Activated CD8-positive, alpha-beta memory T cell treated with anti-CD3 and anti-CD28 coated beads for 48 hours (primary cell): ENCODE data around the gene WDPCP.
"Not testable (repeated sequence)": the region's sequence is repeated elsewhere in the genome, so short reads cannot be mapped to it uniquely, and the experiment has no call there.

Source experiments
- DNase-seq, 3 experiments: peaks; one replicate each; pipeline ENCODE4 v3.0.0-alpha.2; 2020; ENCODE audit warnings: low read depth in 2 of 3, low spot score in 2 of 3

Gene WDPCP

GRCh38 chr2:63268946-63269345, 319.3 kb downstream of the WDPCP start:
- DNase-seq, result no peak

GRCh38 chr2:63261137-63261621, 327.1 kb downstream of the WDPCP start:
- DNase-seq, result no peak

GRCh38 chr2:63257473-63257872, 330.8 kb downstream of the WDPCP start:
- no peak for DNase-seq

- DNase-seq, result no peak
Measured at GRCh38 chr2:63249161-63249560, 339.1 kb downstream of the WDPCP start.

GRCh38 chr2:63242747-63243146, 345.5 kb downstream of the WDPCP start:
- no peak for DNase-seq

- DNase-seq, result no peak
Measured at GRCh38 chr2:63225964-63226686, 362.2 kb downstream of the WDPCP start.

- no peak for DNase-seq
Measured at GRCh38 chr2:63218800-63219526, 369.3 kb downstream of the WDPCP start.

- no peak for DNase-seq
Measured at GRCh38 chr2:63195310-63195709, 393.0 kb downstream of the WDPCP start.

- no peak for DNase-seq
Measured at GRCh38 chr2:63194175-63194574, 394.1 kb downstream of the WDPCP start.

- DNase-seq, result no peak
Measured at GRCh38 chr2:63192889-63193774, 395.1 kb downstream of the WDPCP start.

- no peak for DNase-seq
Measured at GRCh38 chr2:63192169-63192888, 395.9 kb downstream of the WDPCP start.

GRCh38 chr2:63189026-63189425, 399.3 kb downstream of the WDPCP start:
- no peak for DNase-seq

GRCh38 chr2:63186331-63186730, 401.9 kb downstream of the WDPCP start:
- no peak for DNase-seq

- no peak for DNase-seq
Measured at GRCh38 chr2:63163161-63163820, 425.0 kb downstream of the WDPCP start.

GRCh38 chr2:63159262-63159661, 429.0 kb downstream of the WDPCP start:
- DNase-seq, result no peak

- DNase-seq, result not testable (repeated sequence)
Measured at GRCh38 chr2:63136683-63137082, 451.6 kb downstream of the WDPCP start.

GRCh38 chr2:63132020-63132419, 456.3 kb downstream of the WDPCP start:
- DNase-seq, result no peak

- no peak for DNase-seq
Measured at GRCh38 chr2:63131196-63131595, 457.1 kb downstream of the WDPCP start.

GRCh38 chr2:63127594-63127993, 460.7 kb downstream of the WDPCP start:
- DNase-seq, result no peak

GRCh38 chr2:63124850-63125249, 463.4 kb downstream of the WDPCP start:
- no peak for DNase-seq
